Right ventricle myocardium inferior (tissue), 1 donor: Measurements from ENCODE around the gene TRERF1. TPM values are rescaled to one million over a fixed set of nuclear protein-coding genes. Genes with fewer than 3 reads are reported as not detected.
"Not testable (repeated sequence)": the region's sequence is repeated elsewhere in the genome, so short reads cannot be mapped to it uniquely, and the experiment has no call there.

ENCODE experiments used
- ATAC-seq: fragments of 200-7000 bp; cut with Tn5 transposase; one replicate; pipeline ENCODE4 v1.9.1; 2020; ENCODE audit warnings: mild to moderate bottlenecking, moderate library complexity
- DNase-seq: peaks from one replicate; pipeline ENCODE4 v3.0.0; 2021; ENCODE audit errors: missing footprints
- intact Hi-C: fragments of 100-400 bp; cut with DNase I; formaldehyde crosslinking; loops from one replicate; pipeline ENCODE4 v1.11.0; 2022
- total RNA-seq: library from RNA; stranded (reverse); fragmentation: NEBNext Ultra II Directional; extraction: Animal tissue kit (Norgen Biotek cat#: 25700); gene quantifications from one replicate; pipeline ENCODE4 v1.2.1, GENCODE V29; 2021
- donor health status: DM: no; HTN: yes; CAD: no; lungs with severe emphysema.

TRERF1 gene
- total RNA-seq, 1 donor from 2014 or later: 1.7 TPM

- no peak for ATAC-seq
- intact Hi-C loops: no loop called here
- DNase-seq: no peak
Measured at GRCh38 chr6:42228305-42228704, 223.4 kb downstream of the TRERF1 start.

- intact Hi-C loops: no loop called here
- DNase-seq (no peak), ATAC-seq (no peak)
Measured at GRCh38 chr6:42227173-42227850, 224.4 kb downstream of the TRERF1 start.

GRCh38 chr6:42226645-42227143 lies 225.0 kb downstream of the TRERF1 start:
- ATAC-seq (no peak), DNase-seq (no peak)
- intact Hi-C loops: no loop called here

GRCh38 chr6:42226161-42226611 lies 225.5 kb downstream of the TRERF1 start:
- intact Hi-C loops: no loop called here
- ATAC-seq: no peak
- no peak for DNase-seq

GRCh38 chr6:42225419-42225818 lies 226.3 kb downstream of the TRERF1 start:
- intact Hi-C loops: no loop called here

GRCh38 chr6:42225029-42225339 lies 226.7 kb downstream of the TRERF1 start:
- no peak for ATAC-seq
- no peak for DNase-seq
- intact Hi-C loops: no loop called here

More at GRCh38 chr6:42225419-42225818, 226.3 kb downstream of the TRERF1 start:
- DNase-seq (no peak), ATAC-seq (no peak)

- ATAC-seq (no peak), DNase-seq (no peak)
- intact Hi-C loops: no loop called here
Measured at GRCh38 chr6:42224222-42225028, 227.3 kb downstream of the TRERF1 start.

GRCh38 chr6:42222448-42222847 lies 229.3 kb downstream of the TRERF1 start:
- DNase-seq: no peak
- intact Hi-C loops: no loop called here
- ATAC-seq: no peak

- no peak for ATAC-seq
- intact Hi-C loops: no loop called here
- no peak for DNase-seq
Measured at GRCh38 chr6:42221546-42221945, 230.2 kb downstream of the TRERF1 start.

GRCh38 chr6:42220807-42221206 lies 230.9 kb downstream of the TRERF1 start:
- intact Hi-C loops: no loop called here
- DNase-seq (no peak), ATAC-seq (no peak)

- peak; percentile 99 for ATAC-seq
- intact Hi-C loops: loop anchor here (5.0 kb wide), 2 partner anchors 330 to 430 kb away; partner anchors contain the start of gene TOMM6
- DNase-seq: peak; percentile 94
Measured at GRCh38 chr6:42217519-42218367, 234.0 kb downstream of the TRERF1 start, which contains the start of gene MRPS10. Gene MRPS10 (minus strand): TSS chr6:42217861. CDS start chr6:42217849, 12 bp downstream.

GRCh38 chr6:42217157-42217518 lies 234.6 kb downstream of the TRERF1 start:
- intact Hi-C loops: loop anchor here (5.0 kb wide), 2 partner anchors 330 to 430 kb away; partner anchors contain the start of gene TOMM6
- no peak for ATAC-seq
- DNase-seq: no peak

- intact Hi-C loops: loop anchor here (5.0 kb wide), 2 partner anchors 331 to 429 kb away; partner anchors contain the start of gene TOMM6
- DNase-seq, ATAC-seq: not testable (repeated sequence)
Measured at GRCh38 chr6:42216495-42216894, 235.2 kb downstream of the TRERF1 start.

GRCh38 chr6:42212442-42212841 lies 239.3 kb downstream of the TRERF1 start:
- DNase-seq: no peak
- intact Hi-C loops: loop anchor here (5.0 kb wide), 1 partner anchor 135 kb away; no protein-coding TSS in a partner anchor
- no peak for ATAC-seq

- DNase-seq: no peak
- ATAC-seq: no peak
- intact Hi-C loops: loop anchor here (5.0 kb wide), 1 partner anchor 134 kb away; no protein-coding TSS in a partner anchor
Measured at GRCh38 chr6:42211726-42212125, 240.0 kb downstream of the TRERF1 start.

GRCh38 chr6:42210551-42210950 lies 241.2 kb downstream of the TRERF1 start:
- DNase-seq (no peak), ATAC-seq (no peak)
- intact Hi-C loops: loop anchor here (5.0 kb wide), 1 partner anchor 133 kb away; no protein-coding TSS in a partner anchor

- ATAC-seq, intact Hi-C loops, DNase-seq: not testable (repeated sequence)
Measured at GRCh38 chr6:42207559-42207958, 244.2 kb downstream of the TRERF1 start.

- ATAC-seq (no peak), DNase-seq (no peak)
- intact Hi-C loops: no loop called here
Measured at GRCh38 chr6:42204768-42205282, 246.9 kb downstream of the TRERF1 start.
